Activated CD4-positive, alpha-beta T cell treated with anti-CD3 and anti-CD28 coated beads for 36 hours (primary cell): Measurements from ENCODE around the gene ALK. TPM values are rescaled to one million over a fixed set of nuclear protein-coding genes. Genes with fewer than 3 reads are reported as not detected.
A peak's percentile ranks its signal among the peaks of the same experiment; 100 is the strongest.

ENCODE experiments used
- ATAC-seq: fragments of 200-7000 bp; cut with Tn5 transposase; one replicate; pipeline ENCODE4 v1.10.0; 2021; ENCODE audit warnings: mild to moderate bottlenecking, moderate library complexity
- CTCF ChIA-PET: fragments of 350-600 bp; sonication (Branson Sonifier 250); formaldehyde crosslinking; loops from one replicate; lab custom pipeline; 2021; ENCODE audit warnings: antibody characterized with exemption; lab: Charles Lee
- POLR2A ChIA-PET: fragments of 350-600 bp; sonication (Branson Sonifier 250); formaldehyde crosslinking; loops from one replicate; lab custom pipeline; 2021; ENCODE audit warnings: antibody characterized with exemption, inconsistent platforms; lab: Charles Lee
- DNase-seq: peaks from one replicate; pipeline ENCODE4 v3.0.0-alpha.2; 2020
- H3K27ac Mint-ChIP-seq: one replicate; pipeline ENCODE4 v1.8.0; 2021; ENCODE audit warnings: mixed read lengths
- H3K27me3 Mint-ChIP-seq: one replicate; pipeline ENCODE4 v1.8.0; 2021; ENCODE audit warnings: mixed read lengths
- H3K36me3 Mint-ChIP-seq: one replicate; pipeline ENCODE4 v1.8.0; 2021; ENCODE audit warnings: low read depth, mixed read lengths
- H3K4me1 Mint-ChIP-seq: one replicate; pipeline ENCODE4 v1.8.0; 2021; ENCODE audit warnings: mixed read lengths
- H3K4me3 Mint-ChIP-seq: one replicate; pipeline ENCODE4 v1.8.0; 2021; ENCODE audit warnings: mild to moderate bottlenecking, moderate library complexity, mixed read lengths
- H3K9me3 Mint-ChIP-seq: one replicate; pipeline ENCODE4 v1.8.0; 2021; ENCODE audit warnings: low read depth, mixed read lengths
- intact Hi-C, 2 experiments: fragments of 100-400 bp; cut with DNase I in 1 of 2; cut with micrococcal nuclease in 1 of 2; formaldehyde crosslinking; loops; one replicate each; pipeline versions ENCODE4 v1.14.2 to v1.15.1; 2022 to 2024; cut with DNase I, micrococcal nuclease
- total RNA-seq, 2 experiments: library from RNA; stranded (reverse); gene quantifications; one replicate each; pipeline ENCODE4 v1.2.3, GENCODE V29; 2021

Gene ALK
- total RNA-seq, 2 experiments from 2014 or later: not detected

DNA sequence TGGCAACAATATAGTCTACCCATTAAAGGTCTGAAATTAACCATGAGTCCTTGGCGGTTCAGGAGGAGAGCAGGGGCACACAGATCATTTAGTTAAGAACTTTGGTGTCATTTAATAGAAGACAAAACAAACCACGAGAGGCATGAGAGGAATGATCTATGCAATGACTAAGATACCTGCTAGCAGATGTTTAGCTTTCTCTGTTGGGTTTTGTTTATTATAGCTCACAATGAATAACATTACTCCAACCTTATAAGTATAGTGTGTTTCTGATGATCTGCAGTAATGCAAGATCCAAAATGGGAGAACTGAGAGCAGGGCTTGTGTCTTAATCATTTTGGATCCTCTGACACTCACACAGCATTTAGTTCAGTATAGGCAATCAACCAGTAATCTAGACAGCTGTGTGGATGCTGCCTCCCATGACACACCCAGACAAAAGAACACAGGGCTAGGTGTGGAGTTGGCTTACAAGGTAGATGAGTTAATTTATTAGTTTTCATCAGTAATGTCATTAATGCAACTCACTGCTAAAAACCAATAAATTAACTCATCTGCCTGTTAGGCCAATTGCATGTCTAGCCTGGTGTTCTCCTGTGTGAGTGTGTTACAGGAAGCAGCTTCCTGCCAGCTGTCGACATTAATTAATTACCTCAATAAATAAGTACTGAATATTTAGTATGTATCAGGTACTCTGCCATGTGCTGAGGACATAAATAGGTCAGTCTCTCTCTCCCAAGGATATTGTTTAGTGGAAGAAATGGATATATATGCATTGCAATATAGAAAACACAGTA lies 713.8 kb downstream of the ALK start:
- Mint-ChIP-seq H3K27ac (no peak overlapping the region), H3K4me1 (no peaks in the 10 kb centered on the region), H3K27me3 (no peaks in the 10 kb centered on the region), H3K36me3 (no peaks in the 10 kb centered on the region), H3K9me3 (no peaks in the 10 kb centered on the region), H3K4me3 (no peak overlapping the region)
- ATAC-seq (no peak), DNase-seq (no peak)
- CTCF ChIA-PET: interaction anchor here (1.0 to 1.3 kb wide), 2 partner anchors 245 to 387 kb away, joined by 4 read pairs; no protein-coding TSS in a partner anchor
- intact Hi-C loops: no loop called here
- POLR2A ChIA-PET: no interaction called here

DNA sequence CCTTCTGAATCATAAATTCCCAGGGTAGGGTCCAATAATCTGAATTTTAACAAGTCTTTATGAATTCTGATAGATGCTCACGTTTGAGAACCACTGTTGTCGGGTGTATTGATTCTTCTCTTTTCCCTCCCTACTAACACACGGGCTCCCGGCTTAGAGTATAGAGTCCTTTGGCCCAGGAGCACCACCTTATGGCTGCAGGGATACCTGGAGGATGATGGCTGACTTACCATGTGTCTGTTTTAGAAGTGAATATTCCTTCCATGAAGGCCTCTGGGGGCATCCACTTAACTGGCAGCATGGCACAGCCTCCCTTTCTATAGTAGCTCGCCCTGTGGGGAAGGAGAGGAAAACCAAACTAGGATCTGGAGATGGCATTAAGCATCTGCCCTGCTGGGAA lies 714.4 kb downstream of the ALK start:
- H3K27me3 Mint-ChIP-seq: no peaks in the 10 kb centered on the region
- ChIA-PET POLR2A (no interaction called here), CTCF (interaction anchor here (1.0 to 1.3 kb wide), 2 partner anchors 245 to 387 kb away, joined by 4 read pairs; no protein-coding TSS in a partner anchor)
- no peaks in the 10 kb centered on the region for H3K36me3 Mint-ChIP-seq
- no peaks in the 10 kb centered on the region for H3K9me3 Mint-ChIP-seq
- no peak overlapping the region for H3K27ac Mint-ChIP-seq
- intact Hi-C loops: no loop called here
- no peak overlapping the region for H3K4me3 Mint-ChIP-seq
- DNase-seq (no peak), ATAC-seq (no peak)
- no peaks in the 10 kb centered on the region for H3K4me1 Mint-ChIP-seq

DNA sequence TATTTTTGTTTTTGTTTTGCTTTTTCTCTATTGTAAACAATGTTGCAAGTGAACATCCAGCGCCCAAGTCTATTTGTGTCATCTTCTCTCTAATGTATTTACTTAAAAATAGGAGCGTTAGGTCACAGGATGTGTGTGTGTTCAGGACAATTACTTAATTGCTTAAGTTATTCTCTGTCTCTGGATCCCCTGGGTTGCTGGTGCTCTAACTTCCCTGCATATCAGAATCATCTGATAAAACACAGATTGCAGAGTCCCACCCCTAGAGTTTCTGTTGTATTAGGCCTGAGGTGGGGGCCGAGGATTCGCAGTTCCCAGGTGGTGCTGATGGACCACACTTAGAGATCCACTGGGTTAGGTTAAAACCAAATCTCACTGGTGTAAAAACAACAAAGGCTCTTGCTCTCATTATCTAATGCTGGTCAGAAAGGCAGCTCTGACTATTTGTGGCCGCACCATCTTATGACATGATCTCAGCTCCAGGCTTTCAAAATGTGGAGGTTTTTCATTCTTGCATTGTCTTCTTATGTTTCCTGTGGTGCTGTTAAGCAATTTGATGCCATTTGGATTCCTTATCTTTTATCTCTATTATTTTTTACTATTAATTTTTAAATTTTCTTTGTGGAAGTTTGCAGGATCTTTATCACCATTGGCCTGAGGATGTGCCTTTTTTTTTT lies 718.4 kb downstream of the ALK start:
- ATAC-seq: no peak
- POLR2A ChIA-PET: no interaction called here
- intact Hi-C loops: no loop called here

DNA sequence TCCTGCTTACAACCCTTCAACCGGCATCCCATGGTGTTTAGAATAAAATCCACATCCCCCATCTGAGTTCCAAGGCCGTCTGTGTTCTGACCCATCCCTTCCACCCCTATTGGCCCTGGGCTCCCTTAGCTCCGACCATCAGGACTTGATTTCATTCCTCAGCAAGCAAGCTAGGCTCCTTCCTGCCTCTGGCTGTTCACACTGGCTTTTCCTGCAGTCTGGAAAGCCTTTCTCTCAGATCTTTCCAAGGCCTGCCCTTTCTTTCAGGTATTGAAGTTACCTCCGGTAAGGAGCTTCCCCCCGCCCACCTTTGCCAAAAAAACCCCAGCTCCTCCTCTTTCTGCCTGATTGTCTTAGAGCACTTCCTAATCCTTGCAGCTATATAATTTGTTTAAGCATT lies 719.4 kb downstream of the ALK start:
- no peaks in the 10 kb centered on the region for H3K27me3 Mint-ChIP-seq
- H3K4me1 Mint-ChIP-seq: no peaks in the 10 kb centered on the region
- ChIA-PET POLR2A (interaction anchor here (0.7 kb wide), 1 partner anchor 9 kb away, joined by 7 read pairs; no protein-coding TSS in a partner anchor), CTCF (interaction anchor here (0.6 to 1.0 kb wide), 2 partner anchors 128 to 243 kb away, joined by 3 to 4 read pairs; no protein-coding TSS in a partner anchor)
- H3K36me3 Mint-ChIP-seq: no peaks in the 10 kb centered on the region
- H3K9me3 Mint-ChIP-seq: no peaks in the 10 kb centered on the region
- DNase-seq: no peak
- H3K27ac Mint-ChIP-seq: no peak overlapping the region
- no peak overlapping the region for H3K4me3 Mint-ChIP-seq
- intact Hi-C loops: no loop called here
- ATAC-seq: no peak

More for the DNA sequence above, 718.4 kb downstream of the ALK start:
- Mint-ChIP-seq H3K36me3 (no peaks in the 10 kb centered on the region), H3K27me3 (no peaks in the 10 kb centered on the region), H3K9me3 (no peaks in the 10 kb centered on the region), H3K4me3 (no peak overlapping the region), H3K4me1 (no peaks in the 10 kb centered on the region), H3K27ac (no peak overlapping the region)
- CTCF ChIA-PET: no interaction called here
- no peak for DNase-seq

DNA sequence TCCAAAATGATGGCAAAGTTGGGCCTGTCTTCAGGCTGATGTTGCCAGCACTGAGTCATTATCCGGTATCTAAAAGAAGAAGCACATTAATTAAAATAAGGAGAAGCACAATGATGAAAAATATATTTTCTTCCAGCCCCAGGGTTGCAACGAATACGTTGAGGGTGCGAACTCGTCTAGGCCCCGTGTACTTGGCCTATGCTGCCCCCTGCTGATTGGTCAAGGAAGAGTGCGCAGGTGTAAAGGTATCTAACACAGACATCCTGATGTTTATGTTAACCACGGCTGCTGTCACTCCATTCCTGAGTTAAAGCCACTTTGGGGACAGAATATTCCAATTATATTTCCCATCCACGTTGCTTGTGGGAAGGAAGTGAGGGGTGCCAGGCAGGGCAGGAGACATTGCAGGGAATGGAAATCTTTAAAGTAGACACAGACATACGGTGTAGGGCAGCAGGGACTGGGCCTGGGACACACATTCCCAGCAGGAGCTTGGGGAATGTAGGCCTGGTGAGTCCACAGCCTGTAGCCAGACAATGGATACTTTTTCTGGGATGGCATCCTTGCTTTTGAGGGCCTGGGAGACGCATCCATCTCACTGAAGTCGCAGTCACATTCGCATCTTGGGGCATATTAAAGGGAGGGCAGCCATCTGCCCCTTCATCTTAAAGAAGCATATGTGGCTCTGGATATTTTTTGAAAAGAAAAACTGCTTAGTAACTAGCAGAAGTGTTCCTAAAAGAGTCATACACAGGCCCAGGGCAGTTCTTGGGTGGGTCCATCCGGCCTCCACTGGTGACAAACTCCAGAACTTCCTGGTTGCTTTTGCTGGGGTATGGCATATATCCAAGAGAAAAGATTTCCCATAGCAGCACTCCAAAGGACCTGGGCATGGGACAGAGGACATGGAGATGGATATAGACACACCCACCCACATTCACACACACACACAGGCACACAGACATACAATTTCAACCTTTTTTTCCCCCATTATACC lies 724.3 kb downstream of the ALK start:
- no peaks in the 10 kb centered on the region for H3K27me3 Mint-ChIP-seq
- H3K27ac Mint-ChIP-seq: no peak overlapping the region
- POLR2A ChIA-PET: no interaction called here
- intact Hi-C loops: loop anchor here (1.0 to 5.0 kb wide), 4 partner anchors 145 to 630 kb away; no protein-coding TSS in a partner anchor
- peak; percentile 98 for ATAC-seq
- no peaks in the 10 kb centered on the region for H3K36me3 Mint-ChIP-seq
- no peak overlapping the region for H3K4me3 Mint-ChIP-seq
- H3K4me1 Mint-ChIP-seq: peaks cover 3% of the 10 kb centered on the region
- CTCF ChIA-PET: interaction anchor here (0.5 to 1.5 kb wide), 3 partner anchors 7 to 245 kb away, joined by 3 to 4 read pairs (median 3); no protein-coding TSS in a partner anchor
- no peaks in the 10 kb centered on the region for H3K9me3 Mint-ChIP-seq
- DNase-seq: peak; percentile 89

DNA sequence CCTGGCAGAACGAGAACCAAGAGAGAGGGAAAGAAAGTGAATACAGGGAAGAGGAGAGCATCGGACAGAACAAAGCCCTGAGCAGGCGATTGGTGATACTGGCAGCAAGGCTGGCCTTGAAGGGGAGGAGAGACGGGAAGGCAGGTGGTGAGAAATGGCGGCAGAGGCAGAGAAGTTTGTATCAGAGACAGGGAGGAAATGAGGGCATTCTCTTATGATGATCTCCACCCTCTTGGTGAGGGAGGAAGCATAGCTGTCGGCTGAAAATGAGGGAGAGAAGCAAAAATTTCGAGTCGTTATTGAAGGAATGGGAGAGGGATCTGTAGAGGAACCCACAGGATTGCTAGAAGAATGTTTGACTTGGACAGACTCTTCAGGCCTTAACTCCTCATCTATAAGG lies 725.6 kb downstream of the ALK start:
- ChIA-PET CTCF (interaction anchor here (0.6 to 0.7 kb wide), 2 partner anchors 178 to 404 kb away, joined by 4 to 5 read pairs; no protein-coding TSS in a partner anchor), POLR2A (no interaction called here)
- H3K27me3 Mint-ChIP-seq: no peaks in the 10 kb centered on the region
- intact Hi-C loops: loop anchor here (1.0 to 5.0 kb wide), 4 partner anchors 143 to 629 kb away; no protein-coding TSS in a partner anchor
- H3K4me3 Mint-ChIP-seq: no peak overlapping the region
- peaks cover 3% of the 10 kb centered on the region for H3K4me1 Mint-ChIP-seq
- no peaks in the 10 kb centered on the region for H3K9me3 Mint-ChIP-seq
- no peak for DNase-seq
- no peak for ATAC-seq
- H3K27ac Mint-ChIP-seq: no peak overlapping the region
- H3K36me3 Mint-ChIP-seq: no peaks in the 10 kb centered on the region

DNA sequence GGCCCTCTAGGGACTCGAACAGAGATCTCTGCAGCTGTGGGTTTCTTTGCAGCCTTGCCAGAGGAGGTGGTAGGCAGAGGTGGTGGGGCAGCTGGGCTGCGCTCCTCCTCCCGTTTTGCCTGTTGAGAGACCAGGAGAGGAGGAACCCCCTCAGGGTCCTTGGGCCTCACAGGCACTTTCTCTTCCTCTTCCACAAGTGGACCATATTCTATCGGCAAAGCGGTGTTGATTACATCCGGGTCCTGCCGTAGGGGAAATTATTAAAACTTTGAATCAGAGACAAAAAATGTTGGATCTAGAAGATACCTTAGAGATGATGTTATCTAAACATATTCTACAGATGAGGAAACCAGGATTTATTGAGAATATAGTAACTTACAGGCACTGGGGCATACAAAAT lies 727.7 kb downstream of the ALK start:
- ChIA-PET CTCF (interaction anchor here (1.1 kb wide), 1 partner anchor 235 kb away, joined by 3 read pairs; no protein-coding TSS in a partner anchor), POLR2A (no interaction called here)
- peaks cover 11% of the 10 kb centered on the region for H3K4me1 Mint-ChIP-seq
- no peak overlapping the region for H3K27ac Mint-ChIP-seq
- H3K27me3 Mint-ChIP-seq: no peaks in the 10 kb centered on the region
- ATAC-seq (no peak), DNase-seq (no peak)
- no peaks in the 10 kb centered on the region for H3K36me3 Mint-ChIP-seq
- H3K9me3 Mint-ChIP-seq: no peaks in the 10 kb centered on the region
- intact Hi-C loops: no loop called here
- H3K4me3 Mint-ChIP-seq: no peak overlapping the region

- ChIA-PET CTCF (interaction anchor here (0.7 to 1.1 kb wide), 2 partner anchors 174 to 234 kb away, joined by 3 read pairs; no protein-coding TSS in a partner anchor), POLR2A (no interaction called here)
- no peak for ATAC-seq
- intact Hi-C loops: no loop called here
- Mint-ChIP-seq H3K4me1 (peaks cover 15% of the 10 kb centered on the region), H3K27me3 (no peaks in the 10 kb centered on the region), H3K27ac (no peak overlapping the region), H3K36me3 (peaks cover under 1% of the 10 kb centered on the region), H3K4me3 (no peak overlapping the region), H3K9me3 (no peaks in the 10 kb centered on the region)
- DNase-seq: no peak
Observed at GRCh38 chr2:29193111-29193510, 728.3 kb downstream of the ALK start.

GRCh38 chr2:29192526-29192925 lies 728.9 kb downstream of the ALK start:
- Mint-ChIP-seq H3K36me3 (peaks cover 7% of the 10 kb centered on the region), H3K27me3 (no peaks in the 10 kb centered on the region), H3K4me1 (peaks cover 20% of the 10 kb centered on the region), H3K9me3 (peaks cover 3% of the 10 kb centered on the region), H3K4me3 (no peak overlapping the region), H3K27ac (no peak overlapping the region)
- CTCF ChIA-PET: interaction anchor here (1.1 kb wide), 1 partner anchor 233 kb away, joined by 3 read pairs; no protein-coding TSS in a partner anchor
- intact Hi-C loops: no loop called here
- no peak for DNase-seq
- ATAC-seq: no peak
- POLR2A ChIA-PET: no interaction called here

- H3K4me1 Mint-ChIP-seq: peaks cover 20% of the 10 kb centered on the region
- no peaks in the 10 kb centered on the region for H3K27me3 Mint-ChIP-seq
- DNase-seq: no peak
- H3K4me3 Mint-ChIP-seq: no peak overlapping the region
- ATAC-seq: no peak
- H3K27ac Mint-ChIP-seq: no peak overlapping the region
- H3K9me3 Mint-ChIP-seq: peaks cover 4% of the 10 kb centered on the region
- intact Hi-C loops: no loop called here
- ChIA-PET POLR2A (no interaction called here), CTCF (no interaction called here)
- peaks cover 12% of the 10 kb centered on the region for H3K36me3 Mint-ChIP-seq
Observed at GRCh38 chr2:29191817-29192216, 729.6 kb downstream of the ALK start.
